Activated T-helper 2 cell treated with anti-CD3 and anti-CD28 coated beads, Interferon-gamma antibody, Interleukin-2, Interleukin-4, amounts not matched to agents 10 μg/mL and 5 μg/mL and 100 μg/mL, durations not matched to agents 14 hours and 24 hours and 36 hours (primary cell): ENCODE measurements around the gene ZCCHC24. TPM values are rescaled to one million over a fixed set of nuclear protein-coding genes. Genes with fewer than 3 reads are reported as not detected.
A peak's percentile ranks its signal among the peaks of the same experiment; 100 is the strongest.

Experiments used
- DNase-seq: peaks from one replicate; pipeline ENCODE4 v3.0.0; 2021; ENCODE audit warnings: low spot score
- H3K27ac Mint-ChIP-seq: one replicate; pipeline ENCODE4 v1.8.0; 2021; ENCODE audit warnings: mixed read lengths
- H3K27me3 Mint-ChIP-seq: one replicate; pipeline ENCODE4 v1.8.0; 2021; ENCODE audit warnings: low read depth, mixed read lengths
- H3K36me3 Mint-ChIP-seq: one replicate; pipeline ENCODE4 v1.8.0; 2021; ENCODE audit warnings: low read depth, mixed read lengths
- H3K4me1 Mint-ChIP-seq: one replicate; pipeline ENCODE4 v1.8.0; 2021; ENCODE audit warnings: low read depth, mixed read lengths
- H3K4me3 Mint-ChIP-seq: one replicate; pipeline ENCODE4 v1.8.0; 2021; ENCODE audit warnings: low read depth, mild to moderate bottlenecking, moderate library complexity, mixed read lengths
- H3K9me3 Mint-ChIP-seq: one replicate; pipeline ENCODE4 v1.8.0; 2021; ENCODE audit warnings: mixed read lengths
- intact Hi-C: fragments of 100-400 bp; cut with micrococcal nuclease; formaldehyde crosslinking; loops from one replicate; pipeline ENCODE4 v1.15.1; 2023
- total RNA-seq: library from RNA; stranded (reverse); gene quantifications from 2 replicates; pipeline ENCODE4 v1.2.3, GENCODE V29; 2022

Gene ZCCHC24
- total RNA-seq, 1 donor from 2014 or later: 2.1 TPM

- peaks cover 15% of the 10 kb centered on the region for H3K4me1 Mint-ChIP-seq
- peaks cover 4% of the 10 kb centered on the region for H3K9me3 Mint-ChIP-seq
- H3K4me3 Mint-ChIP-seq: no peak overlapping the region
- intact Hi-C loops: no loop called here
- H3K27ac Mint-ChIP-seq: no peak overlapping the region
- H3K36me3 Mint-ChIP-seq: peaks cover 3% of the 10 kb centered on the region
- peaks cover 60% of the 10 kb centered on the region for H3K27me3 Mint-ChIP-seq
- DNase-seq: no peak
These were observed 77.8 kb downstream of the ZCCHC24 start for GRCh38 chr10:79367426-79368189.

- no peak for DNase-seq
- Mint-ChIP-seq H3K4me3 (no peak overlapping the region), H3K36me3 (peaks cover 12% of the 10 kb centered on the region), H3K4me1 (peaks cover 21% of the 10 kb centered on the region), H3K9me3 (peaks cover 4% of the 10 kb centered on the region), H3K27ac (peak overlapping the region; percentile 13), H3K27me3 (peaks cover 33% of the 10 kb centered on the region)
- intact Hi-C loops: no loop called here
These were observed 83.6 kb downstream of the ZCCHC24 start for GRCh38 chr10:79361726-79362397.

- peaks cover 25% of the 10 kb centered on the region for H3K27me3 Mint-ChIP-seq
- H3K4me1 Mint-ChIP-seq: peaks cover 23% of the 10 kb centered on the region
- peaks cover 4% of the 10 kb centered on the region for H3K9me3 Mint-ChIP-seq
- no peak overlapping the region for H3K4me3 Mint-ChIP-seq
- DNase-seq: no peak
- intact Hi-C loops: no loop called here
- H3K36me3 Mint-ChIP-seq: peaks cover 21% of the 10 kb centered on the region
- no peak overlapping the region for H3K27ac Mint-ChIP-seq
These were observed 84.7 kb downstream of the ZCCHC24 start for GRCh38 chr10:79360499-79361342.

GRCh38 chr10:79359816-79360498, 85.5 kb downstream of the ZCCHC24 start:
- peaks cover 4% of the 10 kb centered on the region for H3K9me3 Mint-ChIP-seq
- H3K36me3 Mint-ChIP-seq: peaks cover 29% of the 10 kb centered on the region
- DNase-seq: no peak
- intact Hi-C loops: no loop called here
- H3K4me1 Mint-ChIP-seq: peaks cover 28% of the 10 kb centered on the region
- H3K27ac Mint-ChIP-seq: no peak overlapping the region
- peaks cover 20% of the 10 kb centered on the region for H3K27me3 Mint-ChIP-seq
- H3K4me3 Mint-ChIP-seq: no peak overlapping the region

GRCh38 chr10:79358811-79359210, 86.6 kb downstream of the ZCCHC24 start:
- H3K36me3 Mint-ChIP-seq: peaks cover 40% of the 10 kb centered on the region

GRCh38 chr10:79357180-79357579, 88.2 kb downstream of the ZCCHC24 start:
- no peaks in the 10 kb centered on the region for H3K27me3 Mint-ChIP-seq
- intact Hi-C loops: no loop called here
- no peaks in the 10 kb centered on the region for H3K9me3 Mint-ChIP-seq
- peaks cover 53% of the 10 kb centered on the region for H3K36me3 Mint-ChIP-seq
- no peak overlapping the region for H3K4me3 Mint-ChIP-seq
- peaks cover 43% of the 10 kb centered on the region for H3K4me1 Mint-ChIP-seq
- DNase-seq: no peak
- H3K27ac Mint-ChIP-seq: no peak overlapping the region

More at GRCh38 chr10:79358811-79359210, 86.6 kb downstream of the ZCCHC24 start:
- H3K4me3 Mint-ChIP-seq: no peak overlapping the region
- H3K27me3 Mint-ChIP-seq: peaks cover 9% of the 10 kb centered on the region
- no peak overlapping the region for H3K27ac Mint-ChIP-seq
- no peak for DNase-seq
- H3K9me3 Mint-ChIP-seq: no peaks in the 10 kb centered on the region
- peaks cover 33% of the 10 kb centered on the region for H3K4me1 Mint-ChIP-seq
- intact Hi-C loops: no loop called here

GRCh38 chr10:79356104-79356503, 89.3 kb downstream of the ZCCHC24 start:
- Mint-ChIP-seq H3K27me3 (no peaks in the 10 kb centered on the region), H3K4me1 (peaks cover 34% of the 10 kb centered on the region), H3K9me3 (no peaks in the 10 kb centered on the region), H3K27ac (peak overlapping the region; percentile 42), H3K36me3 (peaks cover 63% of the 10 kb centered on the region), H3K4me3 (no peak overlapping the region)
- DNase-seq: peak; percentile 8
- intact Hi-C loops: no loop called here

- H3K4me3 Mint-ChIP-seq: no peak overlapping the region
- peak overlapping the region; percentile 42 for H3K27ac Mint-ChIP-seq
- intact Hi-C loops: no loop called here
- H3K27me3 Mint-ChIP-seq: no peaks in the 10 kb centered on the region
- H3K4me1 Mint-ChIP-seq: peaks cover 29% of the 10 kb centered on the region
- DNase-seq: no peak
- H3K9me3 Mint-ChIP-seq: no peaks in the 10 kb centered on the region
- H3K36me3 Mint-ChIP-seq: peaks cover 69% of the 10 kb centered on the region
These were observed 89.9 kb downstream of the ZCCHC24 start for GRCh38 chr10:79355420-79356017.

GRCh38 chr10:79354615-79355014, 90.8 kb downstream of the ZCCHC24 start:
- peak overlapping the region; percentile 33 for H3K27ac Mint-ChIP-seq
- H3K36me3 Mint-ChIP-seq: peaks cover 78% of the 10 kb centered on the region
- no peak for DNase-seq
- H3K4me1 Mint-ChIP-seq: peaks cover 36% of the 10 kb centered on the region
- no peaks in the 10 kb centered on the region for H3K27me3 Mint-ChIP-seq
- H3K4me3 Mint-ChIP-seq: no peak overlapping the region
- intact Hi-C loops: no loop called here
- H3K9me3 Mint-ChIP-seq: no peaks in the 10 kb centered on the region

GRCh38 chr10:79354141-79354540, 91.3 kb downstream of the ZCCHC24 start:
- Mint-ChIP-seq H3K9me3 (no peaks in the 10 kb centered on the region), H3K4me3 (no peak overlapping the region), H3K36me3 (peaks cover 83% of the 10 kb centered on the region), H3K27me3 (no peaks in the 10 kb centered on the region), H3K27ac (no peak overlapping the region), H3K4me1 (peaks cover 39% of the 10 kb centered on the region)
- no peak for DNase-seq
- intact Hi-C loops: no loop called here

- intact Hi-C loops: no loop called here
- Mint-ChIP-seq H3K4me3 (no peak overlapping the region), H3K27me3 (no peaks in the 10 kb centered on the region), H3K27ac (no peak overlapping the region), H3K4me1 (peaks cover 42% of the 10 kb centered on the region), H3K36me3 (peaks cover 87% of the 10 kb centered on the region), H3K9me3 (no peaks in the 10 kb centered on the region)
- no peak for DNase-seq
These were observed 91.7 kb downstream of the ZCCHC24 start for GRCh38 chr10:79353726-79354125.

GRCh38 chr10:79353000-79353406, 92.4 kb downstream of the ZCCHC24 start:
- DNase-seq: no peak
- Mint-ChIP-seq H3K36me3 (peaks cover 94% of the 10 kb centered on the region), H3K4me3 (no peak overlapping the region), H3K4me1 (peaks cover 46% of the 10 kb centered on the region), H3K9me3 (no peaks in the 10 kb centered on the region), H3K27ac (no peak overlapping the region), H3K27me3 (no peaks in the 10 kb centered on the region)
- intact Hi-C loops: no loop called here
